Caco-2 (cell line): ENCODE data around the gene RPL26. TPM values are rescaled to one million over a fixed set of nuclear protein-coding genes. Genes with fewer than 3 reads are reported as not detected.

Experiments
- BruUV-seq: library from RNA; stranded (reverse); fragments of 400-500 nt; replicated peaks from 2 replicates; lab custom pipeline; 2021; lab: Mats Ljungman, UMichigan
- CTCF ChIA-PET: fragments of 300-600 bp; sonication (Branson Sonifier 250); formaldehyde crosslinking; loops from one replicate; lab custom pipeline; 2022; ENCODE audit warnings: antibody characterized with exemption; lab: Charles Lee
- POLR2A ChIA-PET: fragments of 300-600 bp; sonication (Branson Sonifier 250); formaldehyde crosslinking; loops from one replicate; lab custom pipeline; 2022; ENCODE audit warnings: antibody characterized with exemption; lab: Charles Lee
- DNase-seq, 2 experiments: peaks; one replicate each; pipeline versions ENCODE4 v3.0.0 to v3.0.0-alpha.2; 2020 to 2022
- H3K27me3 ChIP-seq: replicated peaks from 2 replicates; pipeline ENCODE4 v1.6.0; 2011; ENCODE audit warnings: low read length; ENCODE audit not compliant: control insufficient read depth, insufficient read depth
- H3K36me3 ChIP-seq: 2 replicates; pipeline ENCODE4 v1.5.1; 2011; ENCODE audit warnings: low read length; ENCODE audit not compliant: control insufficient read depth, insufficient read depth
- H3K4me1 ChIP-seq: fragments of 250-450 bp; sonication (Bioruptor Pico); 2 replicates; pipeline ENCODE4 v1.5.1; 2020; ENCODE audit warnings: mild to moderate bottlenecking
- H3K4me3 ChIP-seq: 2 replicates; pipeline ENCODE4 v1.5.1; 2011; ENCODE audit warnings: low read depth, mild to moderate bottlenecking, control low read depth, low read length
- H3K9me3 ChIP-seq: fragments of 250-450 bp; sonication (Bioruptor Pico); 2 replicates; pipeline ENCODE4 v1.5.1; 2020; ENCODE audit warnings: mild to moderate bottlenecking, moderate library complexity
- H3K27ac Mint-ChIP-seq: one replicate; pipeline ENCODE4 v1.8.0; 2022; ENCODE audit warnings: mixed read lengths; ENCODE audit not compliant: unreplicated experiment
- H3K27me3 Mint-ChIP-seq: one replicate; pipeline ENCODE4 v1.8.0; 2022; ENCODE audit warnings: mixed read lengths; ENCODE audit not compliant: insufficient read depth, unreplicated experiment
- H3K36me3 Mint-ChIP-seq: one replicate; pipeline ENCODE4 v1.8.0; 2022; ENCODE audit warnings: mild to moderate bottlenecking, mixed read lengths; ENCODE audit not compliant: insufficient read depth, unreplicated experiment
- H3K4me1 Mint-ChIP-seq: one replicate; pipeline ENCODE4 v1.8.0; 2022; ENCODE audit warnings: low read depth, mixed read lengths; ENCODE audit not compliant: unreplicated experiment
- H3K4me3 Mint-ChIP-seq: one replicate; pipeline ENCODE4 v1.8.0; 2022; ENCODE audit warnings: mild to moderate bottlenecking, moderate library complexity, mixed read lengths; ENCODE audit not compliant: unreplicated experiment
- H3K9me3 Mint-ChIP-seq: one replicate; pipeline ENCODE4 v1.8.0; 2022; ENCODE audit warnings: mixed read lengths; ENCODE audit not compliant: unreplicated experiment
- intact Hi-C: fragments of 100-400 bp; cut with micrococcal nuclease; formaldehyde crosslinking; loops from one replicate; pipeline ENCODE4 v1.10.0; 2022; ENCODE audit not compliant: unreplicated experiment
- total RNA-seq: library from RNA; stranded (reverse); gene quantifications from 2 replicates; pipeline ENCODE4 v1.2.3, GENCODE V29; 2022
- TF ChIP-seq, protein P1 (sequence below), 2 experiments: fragments of 200-600 bp in 1 of 2; IDR thresholded peaks; 1 replicate in 1 of 2; 2 replicates in 1 of 2; pipeline versions ENCODE4 v1.5.1 to v1.8.0; 2011 to 2022; ENCODE audit warnings: antibody characterized with exemption in 1 of 2, control low read depth in 1 of 2, inconsistent platforms in 1 of 2, low read depth in 1 of 2, low read length in 1 of 2, mild to moderate bottlenecking in 1 of 2, moderate library complexity in 1 of 2; ENCODE audit not compliant: insufficient read depth in 1 of 2, severe bottlenecking in 1 of 2, unreplicated experiment in 1 of 2

Gene RPL26
- total RNA-seq, 1 experiment from 2014 or later, result 999 TPM

DNA sequence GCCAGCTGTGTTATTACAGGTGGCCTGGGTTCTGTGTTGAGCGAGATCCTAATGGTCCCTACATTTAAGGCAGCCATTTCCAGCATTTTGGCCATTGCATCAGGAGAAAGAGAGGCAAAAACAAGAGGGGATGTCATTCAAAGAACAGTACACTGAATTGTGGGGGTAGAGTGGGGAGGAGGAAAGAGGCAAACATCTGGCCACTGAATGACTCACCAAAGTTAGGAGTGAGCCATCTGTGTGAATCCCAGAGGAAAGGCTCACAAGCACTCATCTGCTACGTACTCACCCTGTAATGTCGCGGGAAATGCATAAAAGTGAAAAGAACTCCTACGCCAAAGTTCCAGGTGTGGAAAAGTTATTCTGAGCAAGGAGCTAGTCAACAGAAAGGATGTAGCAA lies 23.2 kb downstream of the RPL26 start:
- no peaks in the 10 kb centered on the region for H3K9me3 Mint-ChIP-seq
- POLR2A ChIA-PET, result no interaction called here
- H3K27ac Mint-ChIP-seq, result no peak overlapping the region
- Histone ChIP-seq H3K27me3 (no peaks in the 10 kb centered on the region), H3K4me3 (no peak overlapping the region), H3K9me3 (no peaks in the 10 kb centered on the region), H3K4me1 (no peaks in the 10 kb centered on the region), H3K36me3 (no peaks in the 10 kb centered on the region)
- CTCF ChIA-PET, result no interaction called here
- no peak overlapping the region for H3K4me3 Mint-ChIP-seq
- intact Hi-C loops, result no loop called here
- TF ChIP-seq, protein P1, sequence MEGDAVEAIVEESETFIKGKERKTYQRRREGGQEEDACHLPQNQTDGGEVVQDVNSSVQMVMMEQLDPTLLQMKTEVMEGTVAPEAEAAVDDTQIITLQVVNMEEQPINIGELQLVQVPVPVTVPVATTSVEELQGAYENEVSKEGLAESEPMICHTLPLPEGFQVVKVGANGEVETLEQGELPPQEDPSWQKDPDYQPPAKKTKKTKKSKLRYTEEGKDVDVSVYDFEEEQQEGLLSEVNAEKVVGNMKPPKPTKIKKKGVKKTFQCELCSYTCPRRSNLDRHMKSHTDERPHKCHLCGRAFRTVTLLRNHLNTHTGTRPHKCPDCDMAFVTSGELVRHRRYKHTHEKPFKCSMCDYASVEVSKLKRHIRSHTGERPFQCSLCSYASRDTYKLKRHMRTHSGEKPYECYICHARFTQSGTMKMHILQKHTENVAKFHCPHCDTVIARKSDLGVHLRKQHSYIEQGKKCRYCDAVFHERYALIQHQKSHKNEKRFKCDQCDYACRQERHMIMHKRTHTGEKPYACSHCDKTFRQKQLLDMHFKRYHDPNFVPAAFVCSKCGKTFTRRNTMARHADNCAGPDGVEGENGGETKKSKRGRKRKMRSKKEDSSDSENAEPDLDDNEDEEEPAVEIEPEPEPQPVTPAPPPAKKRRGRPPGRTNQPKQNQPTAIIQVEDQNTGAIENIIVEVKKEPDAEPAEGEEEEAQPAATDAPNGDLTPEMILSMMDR (IDR thresholded peaks at IDR 0.05; ENCODE audit: insufficient read depth in 1 of 2, low read depth in 1 of 2, low read length in 1 of 2, severe bottlenecking in 1 of 2, unreplicated experiment in 1 of 2), result no peak
- no TSS peak for BruUV-seq
- H3K4me1 Mint-ChIP-seq, result peaks cover 10% of the 10 kb centered on the region
- no peak for DNase-seq
- no peaks in the 10 kb centered on the region for H3K36me3 Mint-ChIP-seq
- peaks cover 3% of the 10 kb centered on the region for H3K27me3 Mint-ChIP-seq

DNA sequence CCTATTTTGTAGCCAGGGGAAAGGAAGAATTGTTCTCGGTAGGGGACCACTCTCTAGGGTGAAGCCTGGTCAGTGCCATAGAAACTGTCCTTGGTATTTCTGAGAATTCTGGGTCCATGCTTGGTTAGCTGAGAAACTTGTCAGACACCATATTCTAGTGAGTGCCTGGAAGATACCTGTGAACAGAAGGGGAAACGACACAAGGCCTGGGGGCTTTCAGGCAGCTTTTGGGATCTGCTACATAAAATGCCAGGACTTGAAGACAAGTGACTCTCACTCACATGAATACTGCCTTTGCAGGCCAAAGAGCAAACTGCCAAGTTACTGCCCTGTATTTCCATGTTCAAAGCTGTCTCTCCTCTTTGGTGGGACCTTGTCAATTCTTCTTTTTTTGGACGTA lies 25.1 kb downstream of the RPL26 start:
- Mint-ChIP-seq H3K4me1 (peaks cover 10% of the 10 kb centered on the region), H3K27me3 (peaks cover 3% of the 10 kb centered on the region), H3K4me3 (no peak overlapping the region), H3K36me3 (no peaks in the 10 kb centered on the region), H3K27ac (no peak overlapping the region), H3K9me3 (no peaks in the 10 kb centered on the region)
- ChIA-PET POLR2A (interaction anchor here (0.7 kb wide), 1 partner anchor 516 kb away, joined by 3 read pairs; no protein-coding TSS in a partner anchor), CTCF (no interaction called here)
- intact Hi-C loops, result no loop called here
- DNase-seq, result no peak
- no TSS peak for BruUV-seq
- no peaks in the 10 kb centered on the region for H3K36me3 ChIP-seq
- no peak overlapping the region for H3K4me3 ChIP-seq
- TF ChIP-seq, protein P1 (IDR thresholded peaks at IDR 0.05; ENCODE audit: insufficient read depth in 1 of 2, low read depth in 1 of 2, low read length in 1 of 2, severe bottlenecking in 1 of 2, unreplicated experiment in 1 of 2), result no peak
- no peaks in the 10 kb centered on the region for H3K27me3 ChIP-seq
- H3K9me3 ChIP-seq, result no peaks in the 10 kb centered on the region
- H3K4me1 ChIP-seq, result no peaks in the 10 kb centered on the region

DNA sequence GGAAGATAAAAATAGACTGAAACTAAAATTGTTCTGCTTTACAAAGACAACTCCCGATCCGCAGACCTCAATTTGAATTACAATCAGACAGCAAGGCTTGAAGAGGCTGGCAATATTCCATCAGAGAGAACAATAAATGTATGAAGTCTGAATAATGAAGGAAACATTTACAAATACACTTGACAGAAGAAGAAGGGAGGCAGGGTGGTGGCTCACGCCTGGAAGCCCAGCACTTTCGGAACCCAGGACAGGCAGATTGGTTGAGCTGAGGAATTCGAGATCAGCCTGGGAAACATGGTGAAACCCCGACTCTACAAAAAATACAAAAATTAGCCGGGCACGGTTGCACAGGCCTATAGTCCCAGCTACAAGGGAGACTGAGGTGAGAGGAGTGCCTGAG lies 28.8 kb downstream of the RPL26 start:
- ChIA-PET POLR2A (no interaction called here), CTCF (no interaction called here)
- H3K27me3 ChIP-seq, result no peaks in the 10 kb centered on the region
- Mint-ChIP-seq H3K36me3 (no peaks in the 10 kb centered on the region), H3K4me1 (no peaks in the 10 kb centered on the region), H3K9me3 (no peaks in the 10 kb centered on the region), H3K4me3 (no peak overlapping the region), H3K27ac (no peak overlapping the region), H3K27me3 (no peaks in the 10 kb centered on the region)
- H3K4me1 ChIP-seq, result no peaks in the 10 kb centered on the region
- BruUV-seq, result no TSS peak
- no peaks in the 10 kb centered on the region for H3K36me3 ChIP-seq
- no peaks in the 10 kb centered on the region for H3K9me3 ChIP-seq
- H3K4me3 ChIP-seq, result no peak overlapping the region
- DNase-seq, result no peak
- intact Hi-C loops, result no loop called here
- TF ChIP-seq, protein P1 (IDR thresholded peaks at IDR 0.05; ENCODE audit: insufficient read depth in 1 of 2, low read depth in 1 of 2, low read length in 1 of 2, severe bottlenecking in 1 of 2, unreplicated experiment in 1 of 2), result no peak
